Liver (tissue), 3 donors: ENCODE results near the gene AP1M1.

Source experiments
- GABPA ChIP-seq, 2 donors: IDR thresholded peaks in 1 of 2; conservative IDR thresholded peaks in 1 of 2; 2 replicates each; pipeline ENCODE4 v1.6.1; 2016; ENCODE audit warnings: antibody characterized with exemption in 2 of 2, mild to moderate bottlenecking in 1 of 2, moderate library complexity in 1 of 2
- JUND ChIP-seq, 2 donors: IDR thresholded peaks; 2 replicates each; pipeline ENCODE4 v1.6.1; 2016; ENCODE audit warnings: antibody characterized with exemption in 2 of 2
- TF ChIP-seq, protein P1 (sequence below): fragments of 150-350 bp; IDR thresholded peaks from 2 replicates; pipeline ENCODE4 v1.5.1; 2017; ENCODE audit warnings: improper control_type of control experiment, low read depth, low read length; ENCODE audit not compliant: missing input control
- TF ChIP-seq, protein P2 (sequence below): IDR thresholded peaks from 2 replicates; pipeline ENCODE4 v1.6.1; 2016; ENCODE audit warnings: antibody characterized with exemption, mild to moderate bottlenecking
- TF ChIP-seq, protein P3 (sequence below): IDR thresholded peaks from 2 replicates; pipeline ENCODE4 v1.6.1; 2016; ENCODE audit warnings: antibody characterized with exemption
- donor health status: healthy.
- donor health status: healthy.

DNA sequence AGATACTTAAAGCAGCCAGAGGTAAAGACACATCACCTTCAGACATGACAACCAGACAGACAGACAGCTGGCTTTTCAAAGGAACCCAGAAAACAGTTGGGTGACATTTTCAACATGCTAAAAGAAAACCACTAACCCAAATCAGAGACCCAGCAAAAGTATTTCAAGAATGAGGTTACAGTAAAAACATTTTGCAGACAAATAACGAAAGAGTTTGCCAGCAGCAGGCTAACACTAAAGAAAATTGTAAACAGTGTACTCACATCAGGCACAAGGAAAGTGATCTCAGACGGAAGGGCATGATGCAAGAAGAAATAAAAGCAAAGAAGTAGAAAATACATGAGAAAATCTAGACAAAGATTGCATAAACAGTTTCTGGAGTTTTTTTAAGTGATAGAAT, 46.4 kb downstream of the AP1M1 start:
- TF ChIP-seq, protein P1, sequence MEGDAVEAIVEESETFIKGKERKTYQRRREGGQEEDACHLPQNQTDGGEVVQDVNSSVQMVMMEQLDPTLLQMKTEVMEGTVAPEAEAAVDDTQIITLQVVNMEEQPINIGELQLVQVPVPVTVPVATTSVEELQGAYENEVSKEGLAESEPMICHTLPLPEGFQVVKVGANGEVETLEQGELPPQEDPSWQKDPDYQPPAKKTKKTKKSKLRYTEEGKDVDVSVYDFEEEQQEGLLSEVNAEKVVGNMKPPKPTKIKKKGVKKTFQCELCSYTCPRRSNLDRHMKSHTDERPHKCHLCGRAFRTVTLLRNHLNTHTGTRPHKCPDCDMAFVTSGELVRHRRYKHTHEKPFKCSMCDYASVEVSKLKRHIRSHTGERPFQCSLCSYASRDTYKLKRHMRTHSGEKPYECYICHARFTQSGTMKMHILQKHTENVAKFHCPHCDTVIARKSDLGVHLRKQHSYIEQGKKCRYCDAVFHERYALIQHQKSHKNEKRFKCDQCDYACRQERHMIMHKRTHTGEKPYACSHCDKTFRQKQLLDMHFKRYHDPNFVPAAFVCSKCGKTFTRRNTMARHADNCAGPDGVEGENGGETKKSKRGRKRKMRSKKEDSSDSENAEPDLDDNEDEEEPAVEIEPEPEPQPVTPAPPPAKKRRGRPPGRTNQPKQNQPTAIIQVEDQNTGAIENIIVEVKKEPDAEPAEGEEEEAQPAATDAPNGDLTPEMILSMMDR = no peak
- TF ChIP-seq GABPA (IDR thresholded peaks at IDR 0.05 in 1 of 2, conservative IDR thresholded peaks at IDR 0.05 in 1 of 2) (no peak), JUND (IDR thresholded peaks at IDR 0.05) (no peak)
- TF ChIP-seq, protein P2, sequence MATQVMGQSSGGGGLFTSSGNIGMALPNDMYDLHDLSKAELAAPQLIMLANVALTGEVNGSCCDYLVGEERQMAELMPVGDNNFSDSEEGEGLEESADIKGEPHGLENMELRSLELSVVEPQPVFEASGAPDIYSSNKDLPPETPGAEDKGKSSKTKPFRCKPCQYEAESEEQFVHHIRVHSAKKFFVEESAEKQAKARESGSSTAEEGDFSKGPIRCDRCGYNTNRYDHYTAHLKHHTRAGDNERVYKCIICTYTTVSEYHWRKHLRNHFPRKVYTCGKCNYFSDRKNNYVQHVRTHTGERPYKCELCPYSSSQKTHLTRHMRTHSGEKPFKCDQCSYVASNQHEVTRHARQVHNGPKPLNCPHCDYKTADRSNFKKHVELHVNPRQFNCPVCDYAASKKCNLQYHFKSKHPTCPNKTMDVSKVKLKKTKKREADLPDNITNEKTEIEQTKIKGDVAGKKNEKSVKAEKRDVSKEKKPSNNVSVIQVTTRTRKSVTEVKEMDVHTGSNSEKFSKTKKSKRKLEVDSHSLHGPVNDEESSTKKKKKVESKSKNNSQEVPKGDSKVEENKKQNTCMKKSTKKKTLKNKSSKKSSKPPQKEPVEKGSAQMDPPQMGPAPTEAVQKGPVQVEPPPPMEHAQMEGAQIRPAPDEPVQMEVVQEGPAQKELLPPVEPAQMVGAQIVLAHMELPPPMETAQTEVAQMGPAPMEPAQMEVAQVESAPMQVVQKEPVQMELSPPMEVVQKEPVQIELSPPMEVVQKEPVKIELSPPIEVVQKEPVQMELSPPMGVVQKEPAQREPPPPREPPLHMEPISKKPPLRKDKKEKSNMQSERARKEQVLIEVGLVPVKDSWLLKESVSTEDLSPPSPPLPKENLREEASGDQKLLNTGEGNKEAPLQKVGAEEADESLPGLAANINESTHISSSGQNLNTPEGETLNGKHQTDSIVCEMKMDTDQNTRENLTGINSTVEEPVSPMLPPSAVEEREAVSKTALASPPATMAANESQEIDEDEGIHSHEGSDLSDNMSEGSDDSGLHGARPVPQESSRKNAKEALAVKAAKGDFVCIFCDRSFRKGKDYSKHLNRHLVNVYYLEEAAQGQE = no peak
- TF ChIP-seq, protein P3, sequence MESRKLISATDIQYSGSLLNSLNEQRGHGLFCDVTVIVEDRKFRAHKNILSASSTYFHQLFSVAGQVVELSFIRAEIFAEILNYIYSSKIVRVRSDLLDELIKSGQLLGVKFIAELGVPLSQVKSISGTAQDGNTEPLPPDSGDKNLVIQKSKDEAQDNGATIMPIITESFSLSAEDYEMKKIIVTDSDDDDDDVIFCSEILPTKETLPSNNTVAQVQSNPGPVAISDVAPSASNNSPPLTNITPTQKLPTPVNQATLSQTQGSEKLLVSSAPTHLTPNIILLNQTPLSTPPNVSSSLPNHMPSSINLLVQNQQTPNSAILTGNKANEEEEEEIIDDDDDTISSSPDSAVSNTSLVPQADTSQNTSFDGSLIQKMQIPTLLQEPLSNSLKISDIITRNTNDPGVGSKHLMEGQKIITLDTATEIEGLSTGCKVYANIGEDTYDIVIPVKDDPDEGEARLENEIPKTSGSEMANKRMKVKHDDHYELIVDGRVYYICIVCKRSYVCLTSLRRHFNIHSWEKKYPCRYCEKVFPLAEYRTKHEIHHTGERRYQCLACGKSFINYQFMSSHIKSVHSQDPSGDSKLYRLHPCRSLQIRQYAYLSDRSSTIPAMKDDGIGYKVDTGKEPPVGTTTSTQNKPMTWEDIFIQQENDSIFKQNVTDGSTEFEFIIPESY = no peak
